ENCODE measurements around the gene CHD6.
A peak's percentile ranks its signal among the peaks of the same experiment; 100 is the strongest.

Gene CHD6

DNA sequence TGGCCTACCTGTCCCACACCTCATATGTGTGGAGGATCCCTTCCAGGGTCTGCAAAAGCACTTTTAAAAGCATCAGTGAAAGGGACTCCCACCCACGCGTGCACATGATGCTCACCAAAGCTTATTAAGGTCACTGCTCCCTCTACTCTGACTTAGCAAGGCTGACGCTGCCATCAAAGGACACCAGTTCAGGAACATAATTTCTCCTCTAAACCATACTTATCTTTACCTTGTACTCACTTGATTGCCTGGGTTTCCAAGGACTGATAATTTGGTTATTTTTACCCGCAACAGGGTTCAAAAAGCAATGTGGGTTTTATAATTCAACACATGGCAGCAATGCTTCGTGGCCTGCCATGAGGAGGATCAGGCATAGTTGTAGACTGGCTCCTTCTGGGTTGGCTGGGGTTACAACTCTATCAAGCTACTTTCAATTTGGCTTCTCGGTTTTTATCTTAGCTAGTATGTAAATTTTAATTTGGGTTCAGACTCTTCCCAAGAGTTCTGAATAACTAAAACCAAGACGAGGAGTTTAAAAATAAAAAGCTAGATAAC is 199.4 kb downstream of the CHD6 start:
- DNase-seq = no peak

DNA sequence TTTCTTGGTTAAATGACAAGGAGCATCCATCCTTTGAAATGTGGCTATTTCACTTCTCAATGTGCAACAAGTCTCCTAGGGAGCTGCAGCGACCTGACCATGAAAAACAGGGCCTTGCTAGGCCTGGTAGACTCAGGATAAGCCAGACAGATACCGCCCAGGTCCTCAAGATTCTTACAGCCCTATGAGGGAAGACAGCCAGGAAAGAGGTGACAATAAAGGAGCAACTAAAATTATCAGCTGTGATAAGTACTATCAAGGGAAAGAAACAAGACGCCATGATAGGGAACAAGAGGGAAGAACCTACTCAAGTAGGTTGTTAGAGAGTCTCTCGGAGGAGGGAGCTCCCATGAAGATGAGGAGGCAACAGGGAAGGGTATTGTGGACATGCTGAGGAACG is 200.1 kb downstream of the CHD6 start:
- DNase-seq = no peak

DNA sequence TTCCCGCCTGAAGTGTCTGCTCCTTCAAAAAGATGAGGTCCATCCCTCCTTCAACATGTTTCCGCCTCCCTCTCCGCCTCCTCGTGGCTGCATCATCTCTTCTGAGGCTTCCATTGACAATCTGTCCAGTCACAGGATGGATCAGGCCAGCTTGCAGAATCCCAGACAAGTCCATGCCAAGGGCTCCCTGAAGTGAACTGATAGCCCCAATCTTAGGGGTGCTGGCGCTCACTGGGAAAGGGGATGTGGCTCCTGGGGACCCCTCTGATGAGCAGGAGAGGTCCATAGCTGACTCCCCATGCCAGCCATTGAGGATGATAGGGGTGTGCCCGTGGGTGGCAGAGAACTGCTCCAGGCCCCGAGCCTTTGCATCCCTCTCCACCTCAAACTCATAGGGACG is 203.0 kb downstream of the CHD6 start:
- no peak for DNase-seq

DNA sequence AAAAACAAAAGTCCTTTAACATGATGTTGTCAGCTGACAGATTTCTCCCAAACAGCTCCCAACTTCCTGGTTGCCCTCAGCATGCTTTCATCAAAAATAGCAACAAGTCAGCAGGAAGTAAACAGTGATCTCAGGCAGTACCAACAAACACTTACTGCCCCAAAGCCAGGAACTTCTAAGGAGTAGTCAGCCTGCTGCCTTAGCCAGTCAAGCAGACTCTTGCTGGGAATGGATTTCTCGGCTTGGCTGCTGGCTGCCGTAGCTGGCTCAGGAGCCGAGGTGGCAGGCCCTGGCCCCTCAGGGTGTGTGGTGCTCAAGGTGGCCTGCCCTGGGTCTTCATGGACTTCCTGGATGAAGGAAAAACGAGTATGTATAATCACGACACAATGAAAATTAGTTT is 205.0 kb downstream of the CHD6 start:
- DNase-seq = no peak

DNA sequence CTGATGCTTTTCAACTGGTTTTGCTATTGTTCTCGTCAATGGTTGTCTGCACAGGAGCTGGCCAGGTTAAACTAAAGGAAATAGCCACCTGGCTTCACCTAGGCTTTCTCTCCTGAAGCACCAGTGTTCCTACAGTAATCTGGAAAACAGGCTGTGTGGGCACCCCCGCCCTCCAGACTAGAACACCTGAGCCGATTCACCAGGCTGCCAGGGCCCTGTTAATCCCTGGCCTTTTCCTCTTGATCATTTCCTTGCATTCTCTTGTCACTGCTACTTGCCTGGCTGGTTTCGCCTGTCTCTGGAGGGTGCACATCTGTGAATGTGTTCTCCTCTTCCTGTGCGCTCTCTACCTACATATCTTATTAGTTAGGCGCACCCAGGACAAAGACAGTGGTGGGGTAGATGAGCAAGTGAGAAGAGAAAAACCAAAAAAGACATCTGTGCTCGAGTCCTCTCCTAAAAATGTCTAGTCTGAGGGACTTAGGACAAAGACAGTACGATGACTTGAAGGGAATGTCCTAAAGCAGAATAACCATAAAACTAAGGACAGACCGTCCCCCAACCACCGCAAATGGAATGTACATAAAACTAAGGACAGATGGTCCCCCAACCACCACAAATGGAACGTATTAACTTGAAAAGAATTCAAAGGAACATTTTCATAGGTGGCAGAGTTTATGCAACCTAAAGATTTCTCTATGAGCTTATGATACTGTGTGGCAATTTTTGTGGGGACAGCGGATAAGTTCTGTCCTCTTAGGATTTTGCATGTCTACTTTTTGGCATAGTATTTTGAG is 205.7 kb downstream of the CHD6 start:
- DNase-seq = no peak

DNA sequence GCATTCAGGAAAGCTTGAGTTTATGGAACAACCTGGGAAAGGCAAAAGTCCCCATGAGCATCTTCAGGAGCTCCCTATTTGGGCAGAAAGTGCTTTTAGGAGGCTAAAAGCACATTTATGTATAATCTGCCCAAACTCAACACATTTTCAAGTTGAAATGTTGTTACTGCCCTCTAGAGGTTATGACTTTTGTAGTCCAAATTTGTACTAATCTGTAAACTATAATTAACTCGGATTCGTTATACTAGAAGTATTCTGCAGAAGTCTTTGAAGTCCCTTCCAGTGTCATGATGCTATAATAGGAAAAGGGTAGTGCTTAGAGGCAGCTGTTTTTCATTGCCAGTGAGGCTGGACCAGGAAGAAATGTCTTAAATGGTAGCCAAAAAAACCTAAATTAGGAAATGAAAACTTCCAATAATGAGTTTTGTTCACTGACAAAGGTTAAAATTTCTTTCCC is 206.8 kb downstream of the CHD6 start:
- peak; percentile 14 for DNase-seq

DNA sequence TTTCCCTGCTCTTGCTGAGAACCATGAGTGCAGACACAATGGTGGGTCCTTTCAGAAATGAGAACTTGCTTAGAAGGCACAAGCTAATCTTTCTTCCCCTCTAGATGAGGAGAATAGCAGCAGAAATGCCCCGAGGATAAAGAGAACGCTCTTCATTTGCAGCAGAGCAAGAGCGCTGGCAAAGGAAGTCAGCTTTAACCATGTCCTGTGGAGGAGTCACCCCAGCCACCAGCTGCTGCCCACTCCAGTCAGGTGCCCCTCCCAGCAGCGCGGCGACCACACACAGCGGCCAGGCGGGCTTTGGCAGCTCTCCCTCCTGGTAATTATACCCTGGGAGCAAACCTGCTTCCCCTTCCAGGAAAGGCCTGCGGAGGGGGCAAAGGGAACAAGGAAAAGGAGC is 209.2 kb downstream of the CHD6 start:
- DNase-seq = no peak

DNA sequence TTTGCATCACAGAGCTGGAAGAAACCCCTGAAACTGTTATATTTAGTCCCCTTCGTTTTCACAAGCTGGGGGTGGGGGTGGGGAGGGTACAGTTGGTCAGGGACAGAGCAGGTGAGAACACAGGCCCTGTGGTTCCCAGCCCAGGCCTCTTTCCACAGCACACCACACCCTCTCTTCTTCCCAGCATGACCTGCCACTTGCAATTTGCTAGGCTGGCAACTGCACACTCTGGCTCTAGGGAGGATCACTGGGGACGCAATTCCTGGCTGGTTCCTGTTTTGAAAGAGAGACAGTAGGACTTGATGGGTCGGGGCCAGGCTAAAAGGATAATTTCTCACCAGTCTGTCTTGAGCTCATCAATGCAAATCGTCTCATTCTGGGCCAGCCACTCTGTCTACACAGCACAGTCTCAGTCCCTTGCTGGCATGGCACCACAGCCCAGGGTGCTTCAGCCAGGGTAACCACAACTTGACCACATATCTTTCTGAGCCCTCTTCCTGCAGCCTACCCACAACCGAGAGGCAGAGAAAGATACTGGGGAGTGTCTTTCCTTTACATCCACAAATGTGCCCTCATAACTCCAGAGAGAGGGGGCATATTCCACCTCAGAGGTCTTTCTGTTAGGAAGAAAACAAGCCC is 209.9 kb downstream of the CHD6 start:
- DNase-seq = no peak

DNA sequence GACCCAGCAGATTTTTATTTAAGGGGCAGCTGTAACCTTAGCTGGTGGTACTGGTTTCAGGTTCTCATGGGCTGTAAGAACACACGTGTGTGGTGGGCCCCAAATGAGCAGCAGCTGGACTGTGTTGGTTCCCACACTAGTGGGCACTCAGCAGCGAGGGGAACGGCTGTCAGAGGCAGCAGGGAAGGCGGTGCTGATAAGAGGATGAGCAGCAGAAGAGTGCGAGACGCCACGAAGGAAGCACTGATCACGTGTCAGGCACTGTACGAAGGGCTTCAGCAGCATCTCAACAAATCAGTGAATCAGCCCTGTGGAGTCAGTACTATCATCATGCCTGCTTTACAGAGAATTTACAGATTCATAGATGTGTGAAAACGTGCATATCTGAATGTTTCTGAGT is 210.6 kb downstream of the CHD6 start:
- DNase-seq = no peak

DNA sequence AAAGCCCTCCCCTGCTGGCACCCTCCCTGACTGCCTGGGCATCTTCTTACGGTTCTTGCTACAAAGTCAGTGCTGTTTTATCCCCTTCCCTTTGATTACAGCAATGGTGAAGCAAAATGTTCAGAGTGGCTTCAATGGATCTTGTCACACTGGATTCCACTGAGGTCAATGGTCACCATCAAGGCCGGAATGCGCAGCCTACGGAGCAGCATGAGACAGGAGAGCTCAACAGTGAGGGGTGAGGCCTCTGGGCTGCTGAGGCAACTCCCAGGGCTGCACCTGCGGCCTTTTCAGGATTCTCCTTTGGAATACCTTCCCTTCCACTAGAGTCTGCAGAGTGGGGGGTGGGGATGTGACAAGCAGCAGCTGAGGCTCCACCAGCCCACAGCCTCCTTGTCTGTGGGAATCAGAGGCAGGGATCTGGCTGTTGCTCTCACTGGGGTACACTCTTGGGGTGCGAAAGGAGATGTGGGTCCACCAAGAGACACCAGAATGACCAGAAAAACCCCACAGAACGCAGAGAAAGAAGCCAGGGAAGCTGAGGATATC is 211.2 kb downstream of the CHD6 start:
- DNase-seq = no peak

DNA sequence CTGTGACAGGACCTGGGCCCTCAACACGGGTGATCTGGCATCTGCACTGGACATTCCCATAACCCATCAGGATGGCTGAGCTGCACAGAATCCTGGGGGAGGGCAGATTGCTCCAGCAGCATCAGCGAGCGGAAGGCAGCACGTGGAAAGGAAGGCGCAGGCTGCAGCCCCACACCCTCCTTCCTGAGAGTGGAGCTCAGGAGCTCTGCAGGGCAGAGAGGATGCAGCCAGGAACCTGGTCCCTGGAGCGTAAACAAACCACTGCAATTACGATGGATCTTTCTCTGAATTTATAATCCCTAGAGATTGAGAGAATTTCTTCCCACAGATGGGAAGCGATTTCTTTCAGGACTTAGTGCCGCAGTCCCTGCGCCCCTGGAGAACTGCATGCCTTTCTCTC is 211.8 kb downstream of the CHD6 start:
- no peak for DNase-seq

DNA sequence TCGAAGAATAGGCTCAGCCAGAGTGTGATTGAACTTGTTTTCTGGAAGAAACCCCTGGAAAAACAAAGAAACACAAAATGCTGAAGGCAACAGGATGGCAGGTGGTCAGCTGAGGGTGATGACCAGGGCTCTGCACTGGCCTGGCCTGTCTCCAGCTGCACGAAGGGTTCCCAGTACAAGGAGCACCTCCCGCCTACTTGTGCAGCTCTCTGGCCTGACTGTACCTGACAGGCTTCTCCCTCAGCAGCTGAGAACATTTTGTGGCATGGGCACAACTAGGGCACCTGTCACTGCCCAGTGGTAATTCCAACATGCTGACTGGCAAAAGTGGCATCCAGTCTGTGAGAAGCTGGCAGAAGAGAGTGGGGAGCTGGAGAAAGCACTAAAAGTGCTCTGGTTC is 212.7 kb downstream of the CHD6 start:
- DNase-seq = no peak

DNA sequence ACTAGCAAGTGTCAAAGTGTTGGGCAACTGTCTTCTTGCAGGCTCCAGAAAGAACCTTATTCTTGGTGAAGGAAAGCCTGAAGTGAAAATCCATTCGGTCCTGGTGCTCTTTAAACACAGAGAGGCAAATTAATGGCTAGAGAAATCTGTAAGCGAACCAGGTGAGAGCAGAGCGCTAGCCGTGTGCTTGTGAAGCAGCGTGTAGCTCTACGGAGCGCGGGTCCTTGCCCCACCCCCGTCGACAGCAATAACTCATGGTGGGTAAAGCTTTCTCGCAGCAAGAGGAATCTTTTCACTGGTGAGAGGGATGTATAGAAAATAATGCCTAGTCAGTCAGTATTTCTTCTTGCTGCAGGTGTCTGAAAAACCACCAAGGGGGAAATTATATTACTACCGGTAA is 214.6 kb downstream of the CHD6 start:
- DNase-seq = no peak

DNA sequence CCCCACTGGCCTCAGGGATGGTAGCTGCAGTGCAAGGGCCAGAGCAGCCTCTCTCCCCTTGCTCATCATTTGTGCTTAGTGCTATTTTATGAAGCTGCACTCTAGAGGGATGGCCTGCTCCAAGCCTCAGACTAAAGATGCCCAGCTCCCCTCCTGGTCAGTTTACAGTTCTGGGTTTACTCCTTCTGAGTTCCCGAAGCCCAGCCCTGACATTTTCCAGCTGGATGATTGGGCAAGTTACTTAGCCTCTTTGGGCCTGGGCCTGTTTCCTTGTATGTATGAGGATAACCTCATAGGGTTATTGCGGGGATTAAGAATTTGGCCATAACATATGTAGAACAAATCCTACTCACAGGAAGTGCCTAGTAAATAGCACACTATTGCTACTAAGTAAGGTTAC is 219.8 kb downstream of the CHD6 start:
- no peak for DNase-seq

DNA sequence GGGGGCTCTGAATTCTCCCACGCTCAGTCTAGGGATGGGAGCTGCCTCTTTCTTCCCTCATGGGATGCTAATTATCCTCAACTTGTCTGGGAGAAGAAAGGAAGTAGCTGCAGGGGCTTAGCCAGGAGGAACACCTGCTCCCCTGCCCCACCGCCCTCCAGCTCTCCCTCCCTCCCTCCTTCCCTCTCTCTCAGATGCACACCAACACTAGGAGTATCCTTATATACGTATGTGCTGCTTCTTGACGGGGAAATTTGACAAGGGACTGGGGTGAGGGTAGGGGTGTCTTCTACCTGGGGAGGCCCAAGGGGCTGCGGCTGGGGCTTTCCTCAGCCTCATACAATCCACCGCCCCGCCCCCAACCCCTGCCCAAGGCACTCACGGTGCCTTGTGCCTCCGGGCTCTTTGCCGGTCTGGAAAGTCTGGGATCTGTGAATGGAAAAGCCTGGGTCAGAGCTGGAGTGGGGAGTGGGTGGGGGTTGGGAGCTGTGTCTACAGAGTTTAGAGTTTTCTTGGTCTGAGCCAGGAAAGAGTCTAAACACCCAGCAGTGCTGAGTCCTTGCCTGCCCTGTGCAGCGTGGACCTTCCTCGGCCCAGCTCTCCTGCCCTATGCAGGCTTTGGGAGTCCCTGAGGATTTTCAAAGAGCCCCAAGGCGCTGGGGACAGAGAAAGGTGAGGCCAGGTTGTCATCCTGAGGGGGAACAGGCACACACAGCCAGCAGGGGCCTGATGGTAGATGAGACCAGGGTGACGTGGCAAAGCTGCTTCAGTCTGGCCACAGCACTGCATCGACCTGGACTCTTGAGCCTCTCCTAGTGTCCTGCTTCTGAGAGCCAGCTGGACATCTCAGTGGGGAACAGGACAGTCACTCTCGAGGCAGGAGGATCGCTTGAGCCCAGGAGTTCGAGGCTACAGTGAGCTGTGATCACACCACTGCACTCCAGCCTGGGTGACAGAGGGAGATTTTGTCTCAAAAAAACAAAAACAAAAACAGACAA is 222.2 kb downstream of the CHD6 start:
- DNase-seq = no peak

DNA sequence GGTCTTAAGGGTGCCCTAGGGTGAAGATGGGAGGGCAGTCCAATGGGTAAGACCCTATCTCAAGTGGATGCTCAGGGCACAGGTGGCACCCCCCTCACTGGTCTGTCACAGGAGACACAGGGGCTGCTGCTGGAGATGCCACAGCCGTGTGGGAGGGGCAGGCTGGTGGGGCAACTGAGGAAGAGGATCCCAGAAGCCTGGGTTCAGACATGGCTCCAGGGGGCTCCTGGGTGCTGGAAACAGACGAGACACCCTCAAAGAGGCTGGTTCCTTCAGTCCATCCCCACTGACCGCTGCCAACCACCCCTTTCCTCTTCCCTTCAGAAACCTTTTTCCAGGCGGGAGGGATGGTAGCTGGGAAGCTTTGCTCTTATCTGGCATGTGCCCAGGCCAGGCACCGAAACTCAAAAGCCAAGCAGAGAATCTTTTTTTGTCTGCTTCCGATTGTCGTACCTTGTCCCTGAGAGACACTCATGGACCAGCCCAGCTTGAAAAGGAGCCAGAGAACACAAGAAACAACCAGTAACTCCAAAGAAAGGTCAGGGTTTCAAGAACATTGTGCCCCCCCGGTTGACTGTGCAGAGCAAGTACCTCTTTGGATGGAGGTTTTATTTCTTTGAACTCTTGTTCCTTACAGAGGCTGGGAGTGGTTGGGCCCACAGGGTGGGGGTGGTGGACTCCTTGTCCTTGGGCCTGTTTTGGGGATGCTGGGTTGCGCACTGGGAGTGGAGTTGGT is 223.1 kb downstream of the CHD6 start:
- DNase-seq = no peak

DNA sequence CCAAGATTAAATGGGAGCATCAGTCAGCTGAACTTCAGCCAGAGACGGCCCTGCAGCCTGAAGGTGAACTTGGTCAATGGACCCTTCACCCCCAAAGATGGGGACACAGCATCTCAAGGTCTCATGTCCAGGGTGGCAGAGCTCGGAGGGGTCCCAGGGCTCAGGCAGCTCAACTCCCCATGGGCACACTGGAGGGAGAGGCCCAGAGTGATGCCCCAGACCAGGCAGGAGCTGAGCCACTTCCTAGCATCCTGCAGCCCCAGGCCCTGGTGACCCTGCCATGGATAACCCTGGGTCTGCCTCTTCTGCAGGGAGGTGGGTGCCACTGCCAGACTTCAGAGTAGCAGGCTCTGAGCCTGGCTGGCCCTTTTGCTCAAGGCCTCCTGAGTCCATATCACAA is 224.1 kb downstream of the CHD6 start:
- no peak for DNase-seq

DNA sequence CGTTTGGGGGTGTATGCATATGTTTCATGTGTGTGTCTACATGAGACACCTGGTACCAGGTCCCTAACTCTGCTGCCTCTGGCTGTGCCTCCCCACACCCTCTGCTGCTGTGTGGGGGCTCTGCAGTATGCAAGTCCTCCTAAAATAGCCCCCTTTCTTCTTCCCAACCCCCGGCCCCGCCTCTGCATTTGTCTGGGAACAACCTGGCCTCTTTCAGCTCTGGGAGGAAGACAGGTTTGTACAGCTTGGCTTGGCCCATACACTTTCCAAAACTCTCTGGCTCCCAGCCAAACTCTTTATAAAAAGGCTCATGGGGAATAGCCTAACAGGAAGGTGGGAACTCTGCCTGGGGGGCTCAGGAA is 224.5 kb downstream of the CHD6 start:
- DNase-seq = no peak

DNA sequence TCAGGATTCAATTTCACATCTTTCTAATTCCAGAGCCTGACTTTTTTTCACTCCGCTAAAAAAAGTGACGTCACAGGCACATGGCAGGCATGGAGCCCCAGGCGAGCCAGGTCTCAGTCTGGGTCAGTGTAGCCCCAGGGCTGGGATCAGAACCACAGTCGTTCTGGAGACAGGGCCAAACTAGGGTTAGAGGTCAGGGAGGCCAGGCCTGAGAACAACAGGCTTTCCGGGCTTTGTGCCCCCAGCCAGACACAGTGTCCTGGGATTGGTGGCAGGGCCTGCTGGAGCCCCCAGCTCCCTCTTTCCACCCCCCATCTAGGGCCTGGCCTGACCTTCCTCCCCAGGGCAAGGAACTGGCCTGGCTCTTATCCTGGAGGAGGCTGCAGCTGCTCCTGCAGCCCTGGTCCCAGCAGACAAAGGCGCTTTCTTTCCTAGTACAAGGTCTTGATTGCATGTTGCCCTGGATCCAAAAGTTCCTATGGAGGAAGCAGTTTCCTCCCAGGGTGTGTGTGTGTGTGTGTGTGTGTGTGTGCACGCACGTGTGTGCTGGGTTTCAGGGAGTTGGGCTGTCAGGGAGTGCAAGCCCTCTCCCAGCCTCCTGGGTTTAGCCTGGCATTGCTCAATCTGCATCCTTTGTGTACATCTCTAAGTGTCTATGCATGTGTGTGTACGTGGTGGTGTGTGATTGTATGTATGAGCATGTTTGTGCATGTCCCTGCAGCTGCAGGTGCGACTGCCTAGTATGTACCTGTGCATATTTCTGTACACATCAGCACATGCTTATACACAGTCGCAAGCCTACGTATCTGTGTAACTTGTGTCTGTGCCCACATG is 225.1 kb downstream of the CHD6 start:
- DNase-seq = no peak

DNA sequence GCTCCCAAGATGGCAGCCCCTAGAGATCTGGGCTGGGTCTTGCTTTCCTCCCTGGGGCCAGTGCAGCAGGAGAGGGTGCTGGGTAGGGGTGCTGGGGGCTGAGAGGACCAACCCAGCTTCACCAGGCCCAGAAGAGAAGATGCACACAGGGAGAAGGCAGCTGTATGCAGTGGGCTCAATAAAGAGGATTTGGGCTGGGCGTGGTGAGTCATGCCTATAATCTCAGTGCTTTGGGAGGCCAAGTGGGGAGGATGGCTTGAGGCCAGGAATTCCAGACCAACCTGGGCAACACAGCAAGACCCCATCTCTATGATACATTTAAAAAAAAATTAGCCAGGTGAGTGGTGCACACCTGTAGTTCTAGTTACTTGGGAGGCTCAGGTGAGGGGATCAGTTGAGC is 225.9 kb downstream of the CHD6 start:
- no peak for DNase-seq

DNA sequence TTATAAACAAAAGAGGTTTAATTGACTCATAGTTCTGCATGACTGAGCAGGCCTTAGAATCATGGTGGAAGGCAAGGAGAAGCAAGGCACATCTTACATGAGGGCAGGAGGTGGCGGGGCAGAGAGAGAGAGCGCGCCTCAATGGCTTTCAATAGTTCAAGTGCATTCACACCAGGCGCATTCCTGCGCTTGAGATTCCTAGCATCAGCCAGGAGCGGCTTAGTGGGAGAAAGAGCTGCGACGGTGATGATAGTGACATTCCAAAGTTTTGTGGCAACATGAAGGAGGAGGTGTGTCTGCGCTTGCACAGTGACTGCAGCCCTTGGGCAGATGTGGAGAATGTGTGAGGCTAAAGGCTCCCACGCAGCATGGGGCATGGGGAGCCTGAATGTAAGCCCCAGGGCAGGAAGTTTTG is 226.6 kb downstream of the CHD6 start:
- DNase-seq = no peak
